Stimulated activated CD4-positive, alpha-beta T cell treated with anti-CD3 and anti-CD28 coated beads, Interleukin-15, amount 100 ng/mL, for 48 hours (primary cell): ENCODE results near the gene CDHR3.
"Not testable (repeated sequence)": the region's sequence is repeated elsewhere in the genome, so short reads cannot be mapped to it uniquely, and the experiment has no call there.

Experiments used
- DNase-seq, 2 donors: peaks; one replicate each; pipeline ENCODE4 v3.0.0-alpha.2; 2020; ENCODE audit warnings: low read depth in 2 of 2

CDHR3 gene

DNA sequence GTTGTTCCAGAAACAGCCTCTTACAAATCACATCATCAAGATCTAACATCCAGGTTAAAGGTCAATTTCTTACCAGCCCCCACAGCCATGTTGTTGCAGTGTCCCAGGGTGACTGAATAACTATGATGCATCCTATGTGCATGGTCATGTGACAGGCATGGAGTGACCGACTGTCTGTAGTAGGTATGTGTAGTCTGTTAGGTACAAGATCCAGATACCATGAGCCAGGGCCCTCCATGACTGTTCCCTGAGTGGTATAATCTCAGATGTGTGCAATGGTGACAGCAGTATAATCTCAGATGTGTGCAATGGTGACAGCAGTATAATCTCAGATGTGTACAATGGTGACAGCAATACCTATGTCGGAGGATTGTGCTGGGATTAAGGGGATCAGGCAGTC is 8.8 kb downstream of the CDHR3 start:
- DNase-seq = no peak

DNA sequence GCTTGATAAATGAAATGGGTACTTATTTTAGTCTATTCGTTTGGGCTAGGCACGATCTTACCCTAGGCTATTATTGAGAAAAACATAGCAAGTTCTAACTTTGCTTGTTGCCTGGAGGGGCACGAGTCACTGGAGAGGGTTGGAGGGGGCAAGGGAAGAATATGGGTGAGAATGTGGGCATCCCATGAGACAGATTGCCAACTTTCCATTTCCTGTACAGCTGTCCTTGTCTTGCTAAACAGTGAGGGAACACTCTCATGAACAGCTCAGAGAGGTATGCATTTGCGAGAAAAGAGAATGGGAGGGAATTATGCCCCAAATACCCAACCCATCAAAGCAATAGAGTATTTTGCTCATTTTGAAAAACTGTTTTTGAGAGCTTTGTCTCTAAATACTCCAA is 9.2 kb downstream of the CDHR3 start:
- DNase-seq = no peak

DNA sequence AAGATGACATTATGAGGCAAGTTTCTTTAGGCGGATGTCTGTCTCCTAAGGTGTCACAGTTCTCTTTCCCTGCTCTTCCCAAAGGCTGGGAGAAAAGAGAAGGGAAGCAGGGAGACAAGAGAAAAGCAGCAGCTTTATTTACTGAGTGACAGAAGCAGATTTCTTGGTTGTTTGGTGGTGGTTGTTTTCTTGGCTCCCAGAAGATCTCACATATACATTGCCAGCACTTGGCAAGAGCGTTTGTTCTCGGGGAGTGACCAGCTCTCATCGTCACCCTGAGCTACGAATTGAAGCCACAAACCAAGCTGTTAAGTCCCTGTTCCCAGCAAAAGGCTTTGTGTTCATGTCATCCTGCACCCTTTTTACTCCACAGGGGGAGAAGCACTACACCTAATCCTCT is 11.4 kb downstream of the CDHR3 start:
- DNase-seq = no peak

DNA sequence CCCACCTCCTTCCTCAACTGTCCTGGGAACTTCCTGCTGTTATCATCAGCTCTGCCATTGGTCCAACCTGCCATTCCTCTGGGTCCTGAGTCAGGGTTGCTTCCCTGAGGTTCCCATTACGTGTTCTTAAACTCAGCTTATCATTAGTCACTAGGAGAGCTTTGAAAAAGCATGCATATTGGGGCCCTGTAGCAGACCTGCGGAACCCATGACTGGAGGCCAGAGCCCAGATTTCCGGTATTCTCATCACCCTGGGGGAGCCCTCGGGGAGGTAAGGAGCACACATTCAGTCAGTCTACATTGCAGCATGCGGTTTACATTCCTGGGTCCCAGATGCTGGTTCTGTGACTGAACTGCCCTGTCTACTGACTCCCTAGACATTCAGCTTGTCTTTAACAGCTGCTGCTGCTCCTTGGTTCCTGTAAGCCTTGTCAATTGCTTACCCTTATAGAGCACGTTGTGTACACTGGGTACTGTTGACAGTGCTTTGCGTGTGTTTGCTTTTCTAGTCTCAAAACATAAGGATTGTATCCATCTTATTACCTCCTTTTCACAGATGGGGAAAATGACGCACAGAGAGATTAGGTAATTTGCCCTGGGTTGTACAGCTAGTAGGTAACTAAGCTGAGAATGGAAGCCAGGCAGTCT is 12.8 kb downstream of the CDHR3 start:
- no peak for DNase-seq

DNA sequence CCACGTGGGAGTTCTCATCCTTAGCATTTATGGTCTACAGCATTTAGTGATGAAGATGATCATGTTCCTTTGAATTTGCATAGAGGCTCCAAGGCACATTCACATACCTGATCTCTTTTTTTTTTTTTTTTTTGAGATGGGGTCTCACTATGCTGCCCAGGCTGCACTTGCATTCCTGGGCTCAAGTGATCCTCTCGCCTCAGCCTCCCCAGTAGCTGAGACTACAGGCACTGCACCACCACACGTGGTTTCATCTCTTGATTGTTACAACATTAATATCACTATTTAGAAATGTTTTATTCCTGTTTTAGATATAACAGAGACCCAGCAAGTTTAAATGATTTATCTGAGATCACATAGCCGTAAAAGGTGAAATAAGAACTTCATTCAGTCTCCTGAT is 13.8 kb downstream of the CDHR3 start:
- no peak for DNase-seq

DNA sequence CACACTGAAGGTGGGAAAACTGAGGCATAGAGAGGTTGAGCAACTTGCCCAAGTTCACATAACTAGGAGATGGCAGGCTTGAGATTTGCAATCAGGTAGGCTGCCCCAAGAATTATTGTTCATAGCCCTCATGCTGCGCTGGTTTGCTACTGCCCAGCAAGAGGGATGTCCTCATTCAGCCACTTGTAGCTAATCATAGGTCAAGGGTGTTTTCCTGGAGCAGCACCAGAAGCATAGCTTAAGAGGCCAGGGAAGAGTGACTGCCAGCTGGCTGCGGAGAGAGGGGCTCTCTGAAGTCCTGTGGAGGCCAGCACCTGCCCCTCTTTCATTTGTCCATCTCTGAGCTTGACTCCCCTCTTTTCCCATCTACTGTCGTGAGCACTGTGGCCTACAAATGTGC is 15.0 kb downstream of the CDHR3 start:
- DNase-seq = no peak

DNA sequence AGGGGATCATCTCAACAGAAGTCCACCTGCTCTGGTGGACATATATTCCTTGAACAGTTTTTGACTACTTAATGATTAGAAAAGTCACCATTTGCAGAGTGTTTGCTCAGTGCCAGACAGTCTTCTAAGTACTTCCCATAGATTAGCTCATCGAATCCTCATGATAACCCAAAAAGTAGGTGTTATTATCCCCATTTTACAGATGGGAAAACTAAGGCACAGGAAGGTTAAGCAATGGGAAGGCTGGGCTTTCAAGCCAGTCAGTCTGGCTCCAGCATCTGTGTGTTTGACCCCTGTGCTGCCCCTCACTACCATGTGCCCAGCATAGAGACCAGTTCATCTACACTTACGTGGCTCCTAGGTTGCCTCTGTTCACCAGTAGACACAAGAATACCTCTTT is 15.9 kb downstream of the CDHR3 start:
- DNase-seq = no peak

DNA sequence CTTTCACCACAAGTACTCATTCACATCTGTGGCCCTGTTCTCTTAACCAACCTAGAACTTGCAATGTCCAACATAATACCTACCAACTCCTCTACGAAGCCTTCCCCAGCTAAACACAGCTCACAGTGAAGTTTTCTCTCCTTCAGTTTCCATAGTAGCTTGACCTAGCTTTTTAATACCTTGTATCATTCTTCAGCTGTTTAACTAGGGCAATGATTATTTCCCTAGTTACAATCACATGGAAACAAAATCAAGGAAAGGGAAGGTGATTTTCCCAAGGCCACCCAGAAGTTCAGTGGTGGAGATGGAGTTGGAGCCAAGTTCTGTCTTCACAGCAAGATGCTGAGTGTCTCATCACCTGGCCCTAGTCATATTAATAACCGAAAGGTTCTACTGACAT is 16.3 kb downstream of the CDHR3 start:
- DNase-seq = no peak

DNA sequence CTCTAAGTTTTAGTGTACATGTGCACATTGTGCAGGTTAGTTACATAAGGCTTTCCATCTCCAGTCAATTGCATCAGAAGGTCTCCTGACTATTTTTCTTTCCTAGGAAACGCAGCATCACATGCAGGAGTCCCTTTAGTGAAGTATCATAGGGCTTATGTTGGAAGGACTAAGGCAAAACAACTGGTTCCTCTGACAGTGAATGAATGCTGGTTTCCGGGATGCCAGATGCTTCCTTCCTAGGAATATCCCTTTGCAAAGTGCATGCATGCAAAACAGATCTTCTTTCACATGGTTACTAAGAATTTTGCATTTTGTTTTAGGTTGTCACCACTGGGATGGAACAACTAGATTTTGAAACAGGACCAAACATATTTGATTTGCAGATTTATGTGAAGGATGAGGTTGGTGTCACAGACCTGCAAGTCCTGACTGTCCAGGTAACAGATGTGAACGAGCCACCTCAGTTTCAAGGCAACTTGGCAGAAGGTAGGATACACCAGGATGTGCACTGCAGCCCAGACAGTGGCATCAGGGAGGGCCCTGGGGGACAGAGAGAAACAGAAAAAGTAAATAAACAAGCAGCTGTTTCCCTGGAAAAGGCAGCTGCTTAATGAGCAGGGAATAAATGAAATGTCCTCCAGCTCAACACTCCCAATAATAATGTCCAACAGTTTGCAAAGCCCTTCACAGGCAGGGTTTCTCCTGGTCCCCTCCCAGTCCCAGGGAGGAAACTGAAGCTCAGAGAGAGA is 17.8 kb downstream of the CDHR3 start:
- DNase-seq = no peak

DNA sequence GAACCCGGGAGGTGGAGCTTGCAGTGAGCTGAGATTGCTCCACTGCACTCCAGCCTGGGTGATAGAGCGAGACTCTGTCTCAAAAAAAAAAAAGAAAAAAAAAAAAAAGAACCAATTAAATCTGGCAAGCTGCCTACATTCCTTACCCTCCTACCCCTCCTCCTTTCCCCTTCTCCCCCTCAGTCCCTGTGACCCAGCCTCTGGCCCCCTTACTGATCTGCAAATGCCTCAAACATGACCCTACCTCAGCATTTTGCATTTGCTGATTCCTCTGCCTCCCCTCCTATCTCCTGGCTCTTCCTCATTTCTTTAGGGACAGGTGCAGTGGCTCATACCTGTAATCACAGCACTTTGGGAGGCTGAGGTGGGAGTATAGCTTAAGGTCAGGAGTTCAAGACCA is 19.3 kb downstream of the CDHR3 start:
- DNase-seq = no peak

DNA sequence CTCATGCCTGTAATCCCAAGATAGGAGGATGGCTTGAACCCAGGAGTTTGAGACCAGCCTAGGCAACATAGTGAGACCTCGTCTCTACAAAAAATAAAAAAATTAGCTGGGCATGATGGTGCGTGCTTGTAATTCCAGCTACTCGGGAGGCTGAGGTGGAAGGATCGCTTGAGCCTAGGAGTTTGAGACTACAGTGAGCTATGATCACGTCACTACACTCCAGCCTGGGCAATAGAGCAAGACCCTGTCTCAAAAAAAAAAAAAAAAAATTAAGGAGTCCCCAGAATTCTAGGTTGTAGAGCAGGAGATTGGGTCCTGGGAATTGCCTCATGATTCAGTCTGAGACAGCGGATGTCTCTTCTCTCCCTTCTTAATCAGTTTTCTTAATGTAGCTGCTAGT is 21.7 kb downstream of the CDHR3 start:
- DNase-seq = not testable (repeated sequence)

DNA sequence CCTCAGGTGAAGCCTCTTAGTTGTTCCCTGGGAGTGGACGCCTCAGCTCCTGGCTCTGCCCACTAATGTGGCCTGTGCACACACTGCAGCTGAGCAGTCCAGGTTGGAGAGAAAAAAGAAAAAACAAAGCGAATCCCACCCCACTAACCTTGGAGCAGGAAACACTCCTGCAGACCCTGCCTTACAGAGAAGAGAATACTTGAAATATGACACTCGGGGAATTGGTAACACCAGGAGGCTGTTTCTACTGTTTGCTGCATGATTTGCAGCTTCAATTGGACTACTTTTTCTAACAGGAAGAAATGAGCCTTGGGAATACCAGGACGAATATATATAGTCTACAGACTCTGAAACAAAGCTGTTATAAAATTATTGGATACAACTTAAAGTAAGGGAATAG is 22.2 kb downstream of the CDHR3 start:
- DNase-seq = no peak

DNA sequence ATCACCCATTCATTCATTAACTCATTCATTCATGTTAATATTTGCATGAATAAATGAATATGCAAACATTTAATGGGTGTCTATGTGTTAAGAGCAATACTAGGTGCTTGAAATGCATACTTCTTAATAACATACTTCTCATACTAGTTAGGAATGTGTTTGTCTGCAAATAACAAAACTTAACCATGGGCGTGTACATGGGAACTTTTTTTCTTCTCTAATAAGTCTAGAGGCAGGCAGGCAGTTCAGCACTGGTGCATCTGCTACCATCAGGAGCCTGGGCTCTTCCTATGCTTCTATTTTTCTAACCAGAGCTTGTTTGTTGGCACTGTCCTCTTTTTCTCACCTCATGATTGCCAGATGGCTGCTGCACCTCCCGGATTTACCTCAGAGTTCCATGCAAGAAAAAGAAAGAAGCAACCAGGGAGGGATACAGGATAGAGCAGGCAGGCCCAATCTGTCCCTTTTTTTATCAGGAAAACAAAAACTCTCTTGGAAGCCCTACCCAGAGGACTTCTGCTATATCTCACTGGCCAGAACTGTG is 22.7 kb downstream of the CDHR3 start:
- no peak for DNase-seq

DNA sequence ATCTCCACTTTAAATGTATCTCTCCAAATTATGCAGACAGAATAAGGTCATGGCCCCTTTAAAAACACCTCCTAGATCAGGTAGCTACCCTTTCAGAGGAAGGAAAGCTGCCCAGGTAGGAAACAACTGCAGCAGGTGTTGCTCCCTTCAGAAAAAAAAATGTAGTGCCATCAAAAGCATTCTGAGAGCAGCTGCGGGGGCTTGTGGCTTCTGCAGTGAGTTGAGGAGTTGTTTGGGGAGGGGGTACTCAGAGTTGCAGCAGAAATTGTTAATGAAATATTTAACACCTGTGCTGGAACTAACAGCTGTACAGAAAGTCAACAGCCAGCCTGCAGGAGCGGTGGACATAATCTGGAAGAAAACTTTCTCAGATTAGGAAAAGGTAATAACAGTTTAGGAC is 24.0 kb downstream of the CDHR3 start:
- DNase-seq = no peak

DNA sequence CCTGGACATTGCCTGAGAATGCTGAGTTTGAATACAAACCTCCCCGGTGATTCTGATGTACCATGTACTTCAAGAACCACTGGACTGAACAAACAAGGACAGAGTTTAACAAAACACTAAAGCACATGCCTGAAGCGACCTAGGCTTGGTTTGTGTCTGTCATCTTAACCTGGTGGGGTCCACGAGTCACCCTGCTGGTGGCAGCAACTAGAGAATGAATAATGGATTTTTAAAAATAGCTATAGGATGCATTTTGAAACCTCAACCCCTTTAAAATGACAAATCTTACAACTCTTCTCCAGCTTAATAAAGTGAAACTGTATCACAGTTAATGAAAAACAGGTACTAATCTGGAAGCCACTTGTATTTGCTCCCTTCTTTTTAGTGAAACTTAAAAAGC is 25.2 kb downstream of the CDHR3 start:
- DNase-seq = no peak

DNA sequence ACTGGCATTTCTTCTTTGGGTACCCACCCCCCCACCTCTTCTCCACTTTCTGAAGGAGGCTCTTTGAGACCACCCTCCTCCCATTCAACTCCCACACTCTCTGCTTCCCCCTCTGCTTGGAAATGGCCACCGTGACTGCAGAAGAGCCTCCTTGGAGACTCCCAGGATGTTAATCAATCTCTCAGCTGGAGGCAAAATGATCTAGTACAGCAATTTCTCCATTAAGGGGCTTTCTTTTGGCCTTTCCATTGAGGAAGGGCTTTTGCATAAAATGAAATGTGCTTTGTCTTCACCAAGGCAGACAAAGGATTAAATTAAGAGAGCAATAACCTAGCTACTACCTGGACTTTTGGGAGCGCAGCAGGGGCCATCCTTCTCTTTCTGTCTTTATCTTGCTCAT is 26.1 kb downstream of the CDHR3 start:
- no peak for DNase-seq

DNA sequence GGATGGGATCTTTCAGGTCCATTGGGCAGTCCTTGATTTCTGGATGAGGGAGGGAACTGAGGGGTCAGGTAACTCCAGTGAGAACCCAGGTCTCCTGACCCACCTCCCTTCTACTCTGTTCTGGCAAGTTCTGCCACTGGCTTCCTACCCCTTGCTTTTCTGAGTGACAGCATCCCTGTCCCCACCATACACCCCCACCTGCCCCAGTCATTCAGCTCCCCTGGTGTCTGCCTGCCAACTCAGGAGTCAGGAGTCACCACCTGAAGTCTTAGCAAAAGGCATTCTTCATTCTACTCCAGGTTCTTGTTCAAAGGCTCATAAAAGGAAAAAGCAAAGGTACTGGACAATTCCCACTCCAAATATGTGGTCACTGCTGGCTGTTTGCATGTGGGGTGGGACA is 26.6 kb downstream of the CDHR3 start:
- no peak for DNase-seq

DNA sequence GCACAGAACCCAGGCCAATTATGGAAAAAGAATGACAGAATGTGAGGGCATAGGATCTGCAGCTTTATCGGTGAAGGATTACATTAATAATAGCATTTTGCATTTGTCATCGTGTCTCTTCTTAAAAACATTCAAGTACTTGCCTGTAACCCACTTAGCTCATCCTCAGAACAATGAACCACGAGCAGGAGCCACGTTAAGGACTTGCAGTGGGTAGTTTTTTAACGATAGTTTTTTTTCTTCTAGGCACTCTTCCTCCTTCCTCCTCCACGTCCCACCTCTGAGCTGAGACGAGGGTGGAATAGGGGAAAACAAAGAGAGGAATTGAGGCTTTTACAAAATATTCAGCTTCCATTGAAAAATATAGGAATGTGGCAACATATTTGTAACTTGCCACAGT is 27.1 kb downstream of the CDHR3 start:
- no peak for DNase-seq

DNA sequence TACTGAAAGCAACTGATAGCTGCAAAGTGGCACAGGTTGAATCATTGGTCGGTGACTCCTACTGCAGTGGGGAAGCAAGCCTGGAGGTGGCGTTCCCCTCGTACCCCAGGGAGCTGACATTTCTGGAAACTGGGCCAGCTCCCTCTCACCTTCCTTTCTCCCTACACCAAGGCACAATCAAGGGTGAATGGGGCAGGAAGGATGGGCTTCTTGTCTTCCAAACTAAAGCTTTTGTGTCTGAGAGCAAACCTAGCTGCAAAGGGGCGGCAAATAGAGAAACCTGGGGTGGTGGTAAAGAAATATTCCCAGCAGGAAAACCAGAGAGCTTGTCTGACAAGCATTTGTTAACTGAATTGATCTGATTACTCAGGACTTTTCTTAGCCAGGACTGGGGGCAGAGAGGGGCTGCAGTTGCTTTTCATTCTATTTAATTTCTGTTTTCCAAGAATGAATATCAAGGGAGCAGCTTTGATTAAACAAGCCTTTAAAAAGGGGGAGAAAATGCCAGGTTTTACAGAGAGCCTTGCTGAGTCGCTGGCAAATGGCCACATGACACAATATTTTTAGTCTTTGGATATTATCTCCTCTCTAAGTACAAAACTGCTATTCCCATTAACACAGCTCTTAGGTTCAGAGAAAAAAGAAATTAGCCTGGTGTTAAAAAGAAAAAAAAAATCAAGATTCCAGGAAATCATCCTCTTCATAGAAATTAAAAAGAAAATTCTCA is 27.8 kb downstream of the CDHR3 start:
- no peak for DNase-seq

DNA sequence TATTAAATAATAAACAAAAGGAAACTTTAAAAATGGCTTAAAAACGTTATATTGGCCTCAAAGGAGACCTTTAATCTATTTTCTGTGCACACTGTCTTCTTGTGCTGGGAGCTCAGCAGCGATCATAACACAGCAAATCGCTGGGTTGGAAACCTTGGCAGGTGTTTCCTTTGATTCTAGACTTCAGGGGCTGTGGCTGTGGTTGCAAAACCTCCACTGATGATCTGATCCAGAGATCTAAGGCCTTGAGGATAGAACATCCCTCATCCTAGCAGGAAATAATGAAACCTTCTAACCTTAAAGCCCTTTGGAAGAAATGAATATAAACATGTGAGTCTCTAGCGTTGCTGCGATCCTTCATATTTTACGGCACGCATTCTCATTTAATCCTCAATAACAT is 29.8 kb downstream of the CDHR3 start:
- no peak for DNase-seq

DNA sequence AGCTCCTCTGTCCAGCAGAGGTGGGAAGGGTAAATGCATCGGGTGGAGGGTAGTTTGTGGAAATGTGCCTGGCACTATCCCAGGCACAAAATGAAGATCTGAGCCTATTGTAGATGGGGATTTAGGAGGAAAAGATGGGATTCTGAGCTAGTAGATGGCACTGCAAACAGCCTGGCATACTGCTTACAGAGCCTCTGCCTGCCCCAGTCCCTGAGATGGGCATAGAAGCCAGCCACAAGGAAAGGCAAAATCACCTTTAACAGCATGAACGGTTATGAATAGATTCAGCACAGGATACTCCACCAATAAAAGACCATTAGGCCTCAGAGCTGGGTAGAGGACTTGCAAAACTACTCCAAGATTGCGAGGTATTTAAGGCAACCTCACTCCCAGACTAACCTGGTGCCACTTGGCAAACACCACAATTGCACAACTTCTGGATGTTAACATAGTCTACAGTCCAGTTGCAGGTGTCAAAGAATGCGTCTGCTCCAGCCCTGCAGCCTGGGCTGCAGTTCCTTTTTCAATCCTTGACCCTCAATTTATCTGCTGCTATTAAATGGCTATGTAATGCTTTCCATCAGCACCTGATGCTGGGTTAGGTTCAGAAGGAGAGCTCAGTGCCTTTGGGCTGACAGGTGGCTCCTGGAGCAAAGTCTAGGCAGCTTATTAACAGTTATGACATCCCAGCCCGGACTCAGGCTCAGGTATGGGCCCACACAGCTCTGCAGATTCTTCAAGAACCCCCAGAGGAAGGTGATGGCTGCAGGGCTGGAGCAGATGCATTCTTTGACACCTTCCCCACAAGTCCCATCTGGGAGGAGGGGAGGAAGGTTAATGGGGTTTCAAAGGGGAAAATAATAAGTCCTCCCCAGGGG is 34.0 kb downstream of the CDHR3 start:
- DNase-seq = no peak

DNA sequence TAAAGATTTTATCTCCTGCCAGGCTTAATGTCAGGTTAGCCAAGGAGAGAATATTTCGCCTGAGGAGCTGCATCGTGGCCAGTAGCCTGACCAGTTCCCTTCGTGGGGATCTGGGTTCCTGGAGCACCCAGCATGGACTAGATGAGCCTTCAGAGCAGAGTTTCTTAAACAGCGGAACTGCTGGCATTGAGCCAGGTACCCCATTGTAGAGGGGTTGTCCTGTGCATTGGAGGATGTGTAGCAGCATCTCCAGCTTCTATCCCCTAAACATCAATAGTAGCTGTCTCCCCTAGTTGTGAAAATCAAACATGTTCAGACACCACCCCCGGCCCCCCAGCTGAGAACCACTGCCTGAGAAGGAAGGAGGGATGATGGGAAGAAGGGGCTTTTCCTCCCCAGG is 36.2 kb downstream of the CDHR3 start:
- DNase-seq = no peak
